Endodermal cell (in vitro differentiated cells): Measurements from ENCODE around the gene TMPRSS9. TPM values are rescaled to one million over a fixed set of nuclear protein-coding genes. Genes with fewer than 3 reads are reported as not detected.

Experiments
- DNase-seq: peaks from one replicate; pipeline ENCODE4 v3.0.0-alpha.2; 2017
- H3K27ac ChIP-seq: 2 replicates; pipeline ENCODE4 v1.5.1; 2013; ENCODE audit warnings: mild to moderate bottlenecking, low read depth, low read length, moderate library complexity
- H3K27me3 ChIP-seq: 2 replicates; pipeline ENCODE4 v1.6.1; 2013; ENCODE audit warnings: mild to moderate bottlenecking, low read length, moderate library complexity; ENCODE audit not compliant: insufficient read depth, control insufficient read depth, poor library complexity, severe bottlenecking
- H3K36me3 ChIP-seq: 2 replicates; pipeline ENCODE4 v1.7.0; 2013; ENCODE audit warnings: mild to moderate bottlenecking, low read length, moderate library complexity; ENCODE audit not compliant: control insufficient read depth, insufficient read depth
- H3K4me1 ChIP-seq: one replicate; pipeline ENCODE4 v1.7.0; 2013; ENCODE audit warnings: low read length; ENCODE audit not compliant: control insufficient read depth, insufficient read depth
- H3K4me3 ChIP-seq: 2 replicates; pipeline ENCODE4 v1.5.1; 2013; ENCODE audit warnings: mild to moderate bottlenecking, low read length, moderate library complexity
- H3K9ac ChIP-seq: 2 replicates; pipeline ENCODE4 v1.6.1; 2013; ENCODE audit warnings: mild to moderate bottlenecking, low read length, moderate library complexity; ENCODE audit not compliant: poor library complexity, severe bottlenecking; ENCODE audit errors: extremely low read depth
- H3K9me3 ChIP-seq: 2 replicates; pipeline ENCODE4 v1.6.1; 2013; ENCODE audit warnings: mild to moderate bottlenecking, low read length, moderate library complexity; ENCODE audit not compliant: control insufficient read depth
- H3K27ac Mint-ChIP-seq: 2 replicates; pipeline ENCODE4 v1.8.0; 2020; ENCODE audit warnings: mixed read lengths
- H3K27me3 Mint-ChIP-seq: 2 replicates; pipeline ENCODE4 v1.8.0; 2021; ENCODE audit warnings: mild to moderate bottlenecking, mixed read lengths; ENCODE audit not compliant: insufficient read depth
- H3K36me3 Mint-ChIP-seq: 2 replicates; pipeline ENCODE4 v1.8.0; 2020; ENCODE audit warnings: low read depth, mixed read lengths
- H3K4me1 Mint-ChIP-seq: 2 replicates; pipeline ENCODE4 v1.8.0; 2020; ENCODE audit warnings: mixed read lengths
- H3K4me3 Mint-ChIP-seq: 2 replicates; pipeline ENCODE4 v1.8.0; 2020; ENCODE audit warnings: mild to moderate bottlenecking, moderate library complexity, mixed read lengths
- H3K9me3 Mint-ChIP-seq: 2 replicates; pipeline ENCODE4 v1.8.0; 2020; ENCODE audit warnings: mild to moderate bottlenecking, mixed read lengths
- CTCF ChIP-seq: fragments of 200-600 bp; sonication (generic); conservative IDR thresholded peaks from 2 replicates; pipeline ENCODE4 v1.5.0; 2021; ENCODE audit warnings: antibody characterized with exemption, mild to moderate bottlenecking
- WGBS, 2 experiments: methylation state at CpG; one replicate each; pipeline versions ENCODE4 v1.1.5 to v1.1.7; 2013; ENCODE audit warnings: missing lambda C conversion rate in 2 of 2, mixed read lengths in 1 of 2; ENCODE audit not compliant: insufficient coverage in 1 of 2, insufficient read length in 1 of 2; 5-methylcytosine and 5-hydroxymethylcytosine counted together
- total RNA-seq, 2 donors: library from RNA; stranded (reverse); fragmentation: NEBNext Ultra II Directional in 1 of 2; extraction: Animal tissue kit (Norgen Biotek cat#: 25700) in 1 of 2; gene quantifications; 2 replicates in 1 of 2; 3 replicates in 1 of 2; pipeline ENCODE4 v1.2.1, GENCODE V29; 2021

The TMPRSS9 gene
- total RNA-seq, 2 donors from 2014 or later, result 0.73 to 1.2 TPM

DNA sequence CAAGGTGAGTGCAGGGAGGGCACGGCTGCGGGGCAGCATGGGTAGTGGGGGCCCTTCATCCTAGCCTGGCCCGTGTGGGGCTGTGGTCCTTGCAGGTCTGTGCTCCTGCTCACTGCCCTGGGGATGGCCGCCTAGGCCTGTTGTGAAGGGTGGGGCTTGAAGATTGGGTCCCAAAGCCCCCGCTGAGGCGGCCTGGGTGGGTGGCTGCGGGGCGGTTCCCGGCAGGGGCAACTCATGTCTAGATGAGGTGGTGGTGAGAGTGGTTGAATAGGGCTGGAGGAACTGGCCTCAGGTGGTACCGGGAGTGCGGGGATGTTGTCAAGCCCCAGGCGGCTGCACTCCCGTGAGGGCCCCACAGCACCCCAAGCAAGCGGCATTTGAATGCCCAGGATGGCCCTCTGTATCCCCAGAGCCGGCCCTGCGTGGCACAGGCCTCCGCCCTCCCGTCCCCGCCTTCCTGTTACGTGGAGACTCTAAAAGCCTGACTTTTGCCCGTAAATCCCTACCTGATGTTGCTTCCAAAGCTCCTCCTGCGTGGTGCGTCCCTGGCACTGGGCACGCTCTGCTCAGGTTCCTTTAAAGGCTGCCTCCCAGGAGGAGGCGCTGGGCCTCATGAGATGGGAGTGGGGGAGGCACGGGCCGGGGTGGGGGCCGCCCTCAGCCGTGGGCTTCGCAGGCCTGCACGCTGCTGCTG, 16.6 kb upstream of the TMPRSS9 start:
- no peak overlapping the region for H3K27ac ChIP-seq
- no peaks in the 10 kb centered on the region for H3K27me3 Mint-ChIP-seq
- H3K4me3 ChIP-seq, result no peak overlapping the region
- DNase-seq, result no peak
- WGBS, 2 experiments, result 95 to 96% methylated on average over 19 to 28 of the region's 31 CpGs
- no peaks in the 10 kb centered on the region for H3K27me3 ChIP-seq
- no peak overlapping the region for H3K9ac ChIP-seq
- peaks cover 8% of the 10 kb centered on the region for H3K36me3 ChIP-seq
- no peaks in the 10 kb centered on the region for H3K4me1 ChIP-seq
- no peaks in the 10 kb centered on the region for H3K4me1 Mint-ChIP-seq
- no peaks in the 10 kb centered on the region for H3K9me3 ChIP-seq
- TF ChIP-seq CTCF, result no peak
- H3K4me3 Mint-ChIP-seq, result no peak overlapping the region
- no peaks in the 10 kb centered on the region for H3K9me3 Mint-ChIP-seq
- no peak overlapping the region for H3K27ac Mint-ChIP-seq
- H3K36me3 Mint-ChIP-seq, result peaks cover 11% of the 10 kb centered on the region

DNA sequence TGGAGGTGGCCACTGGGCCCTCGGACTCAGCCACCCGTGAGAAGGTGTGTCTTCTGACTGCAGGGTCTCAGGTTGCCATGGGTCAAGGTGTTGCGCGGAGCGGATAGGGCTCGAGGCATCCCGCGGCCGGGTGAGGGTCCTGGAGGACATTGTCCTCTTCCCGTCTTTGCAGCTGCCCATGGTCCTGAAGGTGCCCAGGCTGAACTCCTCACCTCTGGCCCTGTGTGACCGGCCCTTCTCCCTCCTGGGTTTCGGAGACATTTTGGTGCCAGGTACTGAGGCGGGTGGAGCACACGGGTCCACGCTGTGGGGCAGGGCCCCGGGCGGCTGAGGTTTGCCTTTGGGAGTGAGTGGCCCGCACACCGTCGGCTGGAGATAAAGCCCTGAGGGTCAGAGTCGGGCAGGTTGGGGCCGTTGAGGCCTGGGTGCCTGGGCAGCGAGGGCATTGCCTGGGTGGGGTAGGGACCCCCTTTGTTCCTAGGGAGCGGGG, 15.6 kb upstream of the TMPRSS9 start:
- Histone ChIP-seq H3K4me1 (no peaks in the 10 kb centered on the region), H3K27ac (no peak overlapping the region), H3K36me3 (peaks cover 8% of the 10 kb centered on the region), H3K9me3 (no peaks in the 10 kb centered on the region), H3K4me3 (no peak overlapping the region), H3K27me3 (no peaks in the 10 kb centered on the region), H3K9ac (no peak overlapping the region)
- H3K36me3 Mint-ChIP-seq, result peaks cover 11% of the 10 kb centered on the region
- no peak for TF ChIP-seq CTCF
- H3K9me3 Mint-ChIP-seq, result no peaks in the 10 kb centered on the region
- no peak overlapping the region for H3K27ac Mint-ChIP-seq
- H3K27me3 Mint-ChIP-seq, result no peaks in the 10 kb centered on the region
- DNase-seq, result no peak
- no peaks in the 10 kb centered on the region for H3K4me1 Mint-ChIP-seq
- WGBS, 2 experiments, result 94 to 98% methylated on average over 16 to 24 of the region's 24 CpGs
- no peak overlapping the region for H3K4me3 Mint-ChIP-seq

- DNase-seq, result no peak
- Histone ChIP-seq H3K9ac (no peak overlapping the region), H3K4me1 (no peaks in the 10 kb centered on the region), H3K27me3 (no peaks in the 10 kb centered on the region), H3K9me3 (no peaks in the 10 kb centered on the region), H3K36me3 (peaks cover 8% of the 10 kb centered on the region), H3K27ac (no peak overlapping the region), H3K4me3 (no peak overlapping the region)
- no peak overlapping the region for H3K4me3 Mint-ChIP-seq
- no peak overlapping the region for H3K27ac Mint-ChIP-seq
- no peak for TF ChIP-seq CTCF
- 94 to 97% methylated on average over 17 of the region's 17 CpGs for WGBS, 2 experiments
- H3K4me1 Mint-ChIP-seq, result no peaks in the 10 kb centered on the region
- no peaks in the 10 kb centered on the region for H3K27me3 Mint-ChIP-seq
- H3K36me3 Mint-ChIP-seq, result peaks cover 11% of the 10 kb centered on the region
- no peaks in the 10 kb centered on the region for H3K9me3 Mint-ChIP-seq
Measured at GRCh38 chr19:2345076-2345475, 15.0 kb upstream of the TMPRSS9 start.
